ENCODE measurements around the gene ZNF460. TPM values are rescaled to one million over a fixed set of nuclear protein-coding genes. Genes with fewer than 3 reads are reported as not detected.

The ZNF460 gene
- total RNA-seq, 1 donor from 2014 or later = 85.1 TPM

DNA sequence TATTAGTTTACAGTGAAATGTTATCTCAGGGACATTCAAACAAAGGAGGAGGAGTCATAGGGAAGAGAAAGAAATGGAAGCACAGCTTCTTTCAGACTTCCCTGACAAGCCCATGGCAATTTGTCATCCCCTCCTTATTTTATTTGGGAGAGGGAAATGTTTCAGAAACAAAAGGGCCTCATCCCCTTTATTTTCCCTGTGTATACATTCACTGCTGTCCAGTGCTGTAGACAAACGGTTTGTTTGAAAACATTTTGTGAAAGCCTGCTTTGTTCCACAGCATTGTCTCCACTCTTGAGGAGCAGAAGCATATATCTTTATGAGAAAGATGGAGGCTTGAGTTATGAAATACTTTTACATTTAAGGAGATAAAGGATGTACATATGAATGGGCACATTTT, 12.3 kb downstream of the ZNF460 start:
- Mint-ChIP-seq H3K27ac (ENCODE audit: unreplicated experiment) (no peak overlapping the region), H3K9me3 (ENCODE audit: unreplicated experiment) (peaks cover 40% of the 10 kb centered on the region), H3K4me3 (ENCODE audit: unreplicated experiment) (no peak overlapping the region), H3K27me3 (ENCODE audit: unreplicated experiment) (no peaks in the 10 kb centered on the region), H3K36me3 (ENCODE audit: unreplicated experiment) (peaks cover 85% of the 10 kb centered on the region), H3K4me1 (ENCODE audit: unreplicated experiment) (peaks cover 1% of the 10 kb centered on the region)
- no peak for DNase-seq (ENCODE audit: extremely low spot score, unreplicated experiment)
- TF ChIP-seq, protein P1, sequence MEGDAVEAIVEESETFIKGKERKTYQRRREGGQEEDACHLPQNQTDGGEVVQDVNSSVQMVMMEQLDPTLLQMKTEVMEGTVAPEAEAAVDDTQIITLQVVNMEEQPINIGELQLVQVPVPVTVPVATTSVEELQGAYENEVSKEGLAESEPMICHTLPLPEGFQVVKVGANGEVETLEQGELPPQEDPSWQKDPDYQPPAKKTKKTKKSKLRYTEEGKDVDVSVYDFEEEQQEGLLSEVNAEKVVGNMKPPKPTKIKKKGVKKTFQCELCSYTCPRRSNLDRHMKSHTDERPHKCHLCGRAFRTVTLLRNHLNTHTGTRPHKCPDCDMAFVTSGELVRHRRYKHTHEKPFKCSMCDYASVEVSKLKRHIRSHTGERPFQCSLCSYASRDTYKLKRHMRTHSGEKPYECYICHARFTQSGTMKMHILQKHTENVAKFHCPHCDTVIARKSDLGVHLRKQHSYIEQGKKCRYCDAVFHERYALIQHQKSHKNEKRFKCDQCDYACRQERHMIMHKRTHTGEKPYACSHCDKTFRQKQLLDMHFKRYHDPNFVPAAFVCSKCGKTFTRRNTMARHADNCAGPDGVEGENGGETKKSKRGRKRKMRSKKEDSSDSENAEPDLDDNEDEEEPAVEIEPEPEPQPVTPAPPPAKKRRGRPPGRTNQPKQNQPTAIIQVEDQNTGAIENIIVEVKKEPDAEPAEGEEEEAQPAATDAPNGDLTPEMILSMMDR (IDR thresholded peaks at IDR 0.05) = no peak

DNA sequence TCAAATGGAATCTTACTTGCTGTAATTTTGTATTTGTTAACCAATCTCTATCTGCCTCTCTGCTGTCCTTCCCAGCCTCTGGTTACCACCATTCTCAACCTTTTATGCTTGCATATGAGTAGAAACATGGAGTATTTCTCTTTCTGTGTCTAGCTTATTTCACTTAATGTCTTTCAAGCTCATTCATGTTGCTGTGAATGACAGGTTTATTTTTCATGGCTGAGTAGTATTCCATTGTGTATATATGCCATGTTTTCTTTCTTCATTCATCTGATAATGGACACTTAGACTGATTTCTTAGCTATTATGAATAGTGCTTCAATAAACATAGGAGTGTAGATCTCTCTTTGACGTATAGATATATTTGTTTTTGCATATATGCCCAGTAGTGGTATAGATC, 13.4 kb downstream of the ZNF460 start:
- Mint-ChIP-seq H3K27me3 (ENCODE audit: unreplicated experiment) (no peaks in the 10 kb centered on the region), H3K9me3 (ENCODE audit: unreplicated experiment) (peaks cover 40% of the 10 kb centered on the region), H3K4me1 (ENCODE audit: unreplicated experiment) (peaks cover 1% of the 10 kb centered on the region), H3K27ac (ENCODE audit: unreplicated experiment) (no peak overlapping the region), H3K4me3 (ENCODE audit: unreplicated experiment) (no peak overlapping the region), H3K36me3 (ENCODE audit: unreplicated experiment) (peaks cover 87% of the 10 kb centered on the region)
- no peak for DNase-seq (ENCODE audit: extremely low spot score, unreplicated experiment)
- TF ChIP-seq, protein P1 (IDR thresholded peaks at IDR 0.05) = no peak

DNA sequence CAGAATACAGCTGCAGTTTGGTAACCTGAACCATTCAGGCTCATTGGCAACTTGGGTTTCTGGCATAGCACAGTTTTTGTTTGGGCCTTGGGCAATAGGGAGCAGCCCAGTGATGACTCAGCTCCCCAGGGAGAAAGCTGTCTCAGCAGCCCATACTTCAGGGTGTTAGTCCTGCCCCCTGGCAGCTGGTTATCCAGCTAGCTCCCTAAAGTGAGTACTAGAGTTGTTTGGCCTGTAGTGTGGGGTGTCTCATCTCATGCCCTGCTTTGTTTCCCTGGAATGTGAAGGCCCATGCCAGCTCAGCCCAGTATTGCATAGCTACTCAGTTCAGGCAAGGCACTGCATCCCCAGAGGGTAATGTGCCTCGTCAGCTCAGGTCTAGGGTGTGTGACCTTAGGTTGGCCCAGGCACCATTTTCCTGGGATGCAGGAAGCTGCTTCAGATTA, 21.8 kb downstream of the ZNF460 start:
- TF ChIP-seq, protein P1 (IDR thresholded peaks at IDR 0.05) = no peak
- Mint-ChIP-seq H3K9me3 (ENCODE audit: unreplicated experiment) (peaks cover 1% of the 10 kb centered on the region), H3K27me3 (ENCODE audit: unreplicated experiment) (no peaks in the 10 kb centered on the region), H3K4me3 (ENCODE audit: unreplicated experiment) (no peak overlapping the region), H3K4me1 (ENCODE audit: unreplicated experiment) (peaks cover 31% of the 10 kb centered on the region), H3K27ac (ENCODE audit: unreplicated experiment) (peak overlapping the region; percentile 81), H3K36me3 (ENCODE audit: unreplicated experiment) (peaks cover 51% of the 10 kb centered on the region)
- peak; percentile 90 for DNase-seq (ENCODE audit: extremely low spot score, unreplicated experiment)

DNA sequence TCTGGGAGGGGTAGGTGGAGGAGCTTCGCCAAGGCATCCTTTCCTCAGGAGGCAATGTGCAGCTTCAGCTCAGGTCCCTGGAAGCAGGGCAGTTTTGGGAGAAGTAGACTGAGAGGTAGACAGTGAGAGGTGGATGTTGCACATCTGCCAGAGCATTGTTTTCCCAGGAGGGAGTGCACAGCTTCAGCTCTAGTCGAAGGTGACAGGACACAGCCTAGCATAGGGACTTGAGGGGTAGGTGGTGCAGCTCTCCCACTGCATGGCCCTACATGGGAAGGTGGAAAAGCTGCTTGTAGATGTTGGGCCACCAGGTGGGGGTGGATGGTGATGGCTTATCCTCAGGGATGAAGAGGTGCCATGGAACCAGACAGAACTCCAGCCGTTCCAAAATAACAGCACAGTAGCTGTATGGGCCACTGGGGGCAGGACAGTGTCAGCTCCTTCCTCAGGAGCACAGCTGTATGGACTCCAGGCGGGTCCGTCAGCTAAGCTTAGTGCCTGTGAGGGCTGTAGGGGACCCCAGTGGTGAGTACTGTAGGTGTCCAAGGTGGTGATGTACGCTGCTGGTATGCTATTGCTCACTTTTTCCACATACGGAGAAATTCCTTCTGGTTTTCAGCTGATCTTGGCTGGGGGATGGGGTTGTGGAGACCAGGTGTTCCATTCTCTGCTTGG, 22.6 kb downstream of the ZNF460 start:
- Mint-ChIP-seq H3K36me3 (ENCODE audit: unreplicated experiment) (peaks cover 45% of the 10 kb centered on the region), H3K27ac (ENCODE audit: unreplicated experiment) (peak overlapping the region; percentile 81), H3K4me3 (ENCODE audit: unreplicated experiment) (no peak overlapping the region), H3K27me3 (ENCODE audit: unreplicated experiment) (no peaks in the 10 kb centered on the region), H3K9me3 (ENCODE audit: unreplicated experiment) (no peaks in the 10 kb centered on the region), H3K4me1 (ENCODE audit: unreplicated experiment) (peaks cover 30% of the 10 kb centered on the region)
- no peak for DNase-seq (ENCODE audit: extremely low spot score, unreplicated experiment)
- TF ChIP-seq, protein P1 (IDR thresholded peaks at IDR 0.05) = no peak

DNA sequence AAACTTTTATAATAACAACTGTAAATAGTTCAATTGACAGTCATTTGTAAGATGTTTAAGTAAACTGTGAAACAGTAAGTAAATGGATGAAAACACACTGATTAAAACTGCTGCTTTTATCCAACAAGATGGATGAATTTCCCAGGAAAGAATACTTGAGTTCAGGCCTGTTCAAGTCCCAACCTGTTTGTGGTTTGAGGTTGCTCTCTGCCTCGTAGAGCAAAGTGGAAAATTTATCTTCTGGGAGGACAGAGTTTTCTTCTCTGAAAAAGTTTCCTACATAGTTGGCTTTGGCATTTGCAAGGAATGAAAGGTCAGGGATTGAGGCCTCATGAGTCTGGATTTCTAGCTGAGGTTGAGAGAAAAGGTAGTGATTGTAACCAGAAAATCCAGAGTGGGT, 24.8 kb downstream of the ZNF460 start:
- H3K27ac Mint-ChIP-seq (ENCODE audit: unreplicated experiment) = no peak overlapping the region
- peaks cover 29% of the 10 kb centered on the region for H3K36me3 Mint-ChIP-seq (ENCODE audit: unreplicated experiment)
- H3K9me3 Mint-ChIP-seq (ENCODE audit: unreplicated experiment) = peaks cover 6% of the 10 kb centered on the region
- no peaks in the 10 kb centered on the region for H3K27me3 Mint-ChIP-seq (ENCODE audit: unreplicated experiment)
- no peak overlapping the region for H3K4me3 Mint-ChIP-seq (ENCODE audit: unreplicated experiment)
- DNase-seq (ENCODE audit: extremely low spot score, unreplicated experiment) = no peak
- TF ChIP-seq, protein P1 (IDR thresholded peaks at IDR 0.05) = no peak
- H3K4me1 Mint-ChIP-seq (ENCODE audit: unreplicated experiment) = peaks cover 30% of the 10 kb centered on the region
